ENCODE results near the gene REM2.
A peak's percentile ranks its signal among the peaks of the same experiment; 100 is the strongest.
"Not testable (repeated sequence)": the region's sequence is repeated elsewhere in the genome, so short reads cannot be mapped to it uniquely, and the experiment has no call there.

The REM2 gene

DNA sequence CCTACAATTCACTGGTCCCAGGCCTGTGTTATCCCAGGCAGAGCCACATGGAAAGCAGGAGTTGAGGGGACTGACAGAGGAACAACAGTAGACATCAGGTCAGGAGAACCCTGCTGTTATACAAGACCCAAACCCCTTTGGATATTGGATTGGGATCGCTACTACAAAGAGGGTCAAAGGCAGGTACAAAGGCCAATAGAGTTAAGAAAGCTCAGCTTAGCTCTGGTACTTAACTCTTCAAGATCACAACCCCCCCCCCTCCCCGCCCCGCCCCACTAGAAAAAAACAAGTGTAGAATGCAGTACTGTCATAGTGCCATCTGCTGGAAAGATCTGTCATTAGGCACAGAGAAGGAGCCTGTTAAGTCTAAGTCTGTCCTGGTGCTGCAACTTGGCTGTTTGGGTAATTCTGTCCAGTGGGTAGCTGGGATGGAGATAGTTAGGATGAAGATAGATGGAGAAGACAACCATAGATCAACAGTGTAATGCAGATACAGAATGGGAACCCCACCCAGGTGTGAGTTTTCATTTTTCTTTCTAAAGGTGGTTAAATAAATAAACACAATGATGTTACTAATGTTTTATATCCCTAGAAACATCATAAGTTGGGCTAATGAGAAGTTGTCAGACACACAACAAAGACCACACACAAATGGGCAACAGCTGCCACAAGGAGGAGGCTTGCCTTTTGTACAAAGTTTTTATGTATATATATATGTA is 17.2 kb downstream of the REM2 start:
- no peak for FAIRE-seq

DNA sequence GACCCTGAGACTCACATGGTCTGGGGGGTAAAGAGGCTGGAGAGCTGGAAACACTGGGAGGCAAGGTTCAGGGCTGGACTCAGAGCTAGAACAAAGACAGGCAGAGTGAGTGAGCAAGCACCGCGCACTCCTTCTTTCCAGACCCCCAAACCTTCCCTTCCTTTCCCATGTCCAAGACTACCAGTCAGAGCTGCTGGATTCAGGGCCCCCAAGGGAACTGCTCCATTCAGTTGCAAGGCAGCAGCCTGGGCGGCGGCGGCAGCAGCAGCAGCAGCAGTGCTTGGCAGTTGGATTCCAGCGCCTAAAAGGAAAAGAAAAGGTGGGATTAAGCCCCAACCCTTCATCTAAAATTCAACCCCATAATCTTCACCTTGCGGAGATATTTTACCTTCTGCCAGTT is 18.8 kb downstream of the REM2 start:
- no peak for FAIRE-seq

DNA sequence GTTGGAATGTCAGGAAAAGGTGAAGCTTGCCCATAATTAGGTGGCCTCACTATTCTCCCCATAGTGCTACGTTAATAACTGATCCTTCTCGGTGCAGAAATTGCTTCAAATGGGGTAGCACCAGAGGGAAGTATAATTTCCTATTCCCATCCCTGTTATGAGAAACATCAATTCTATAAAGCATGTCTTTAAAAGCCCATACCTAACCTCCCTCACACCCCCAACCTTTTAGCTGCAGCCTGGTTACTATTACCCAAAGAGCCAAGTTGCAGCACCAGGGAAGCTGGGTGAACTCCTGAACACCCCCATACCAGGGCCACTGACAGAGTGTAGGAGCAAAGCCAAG is 20.7 kb downstream of the REM2 start:
- FAIRE-seq: no peak

DNA sequence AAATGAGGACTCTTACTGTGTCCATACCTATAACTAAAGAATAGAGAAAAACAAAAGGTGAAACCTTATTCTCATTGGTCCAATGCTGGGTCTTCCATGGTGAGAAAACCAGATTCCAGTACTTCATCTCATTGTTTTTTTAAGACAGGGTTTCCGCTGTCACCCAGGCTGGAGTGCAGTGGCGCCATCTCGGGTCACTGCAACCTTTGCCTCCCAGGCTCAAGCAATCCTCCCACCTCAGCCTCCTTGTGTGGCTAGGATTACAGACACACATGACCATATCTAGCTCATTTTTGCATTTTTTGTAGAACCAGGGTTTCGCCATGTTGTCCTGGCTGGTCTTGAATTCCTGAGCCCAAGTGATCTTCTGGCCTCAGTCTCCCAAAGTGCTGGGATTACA is 22.6 kb downstream of the REM2 start:
- no peak for FAIRE-seq

DNA sequence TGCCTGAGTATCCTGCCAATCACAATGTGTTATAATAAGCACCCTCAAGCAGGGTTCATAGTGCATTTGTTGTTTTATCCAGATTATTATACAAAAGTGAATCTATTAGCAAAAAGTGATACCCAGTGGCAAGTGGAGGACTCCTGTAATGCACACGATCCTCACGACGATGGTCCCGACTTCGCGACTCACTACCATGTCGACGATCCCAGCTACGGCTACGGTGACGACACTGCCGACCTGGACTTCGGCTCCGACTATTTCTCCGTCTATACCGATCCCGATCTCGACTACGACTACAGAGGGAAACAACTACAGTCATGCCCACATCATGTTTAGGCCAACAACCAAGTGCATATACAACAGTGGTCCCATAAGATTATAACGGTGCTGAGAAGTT is 23.1 kb downstream of the REM2 start:
- no peak for FAIRE-seq

DNA sequence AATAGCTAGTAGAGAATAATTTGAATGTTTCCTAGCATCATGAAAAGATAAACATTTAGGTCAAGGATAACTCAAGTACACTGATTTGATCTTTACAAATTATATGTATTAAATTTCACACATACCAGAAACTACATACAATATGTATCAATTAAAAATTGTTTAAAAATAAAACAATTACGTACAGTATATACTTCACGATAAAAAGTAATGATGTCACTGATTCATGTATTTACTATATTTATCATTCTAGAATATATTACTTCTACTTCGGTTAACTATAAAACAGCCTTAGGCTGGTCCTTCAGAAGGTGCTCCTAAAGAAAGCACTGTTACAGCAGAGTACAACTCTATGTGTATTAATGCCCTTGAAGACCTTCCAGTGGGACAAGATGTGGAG is 24.4 kb downstream of the REM2 start:
- no peak for FAIRE-seq

DNA sequence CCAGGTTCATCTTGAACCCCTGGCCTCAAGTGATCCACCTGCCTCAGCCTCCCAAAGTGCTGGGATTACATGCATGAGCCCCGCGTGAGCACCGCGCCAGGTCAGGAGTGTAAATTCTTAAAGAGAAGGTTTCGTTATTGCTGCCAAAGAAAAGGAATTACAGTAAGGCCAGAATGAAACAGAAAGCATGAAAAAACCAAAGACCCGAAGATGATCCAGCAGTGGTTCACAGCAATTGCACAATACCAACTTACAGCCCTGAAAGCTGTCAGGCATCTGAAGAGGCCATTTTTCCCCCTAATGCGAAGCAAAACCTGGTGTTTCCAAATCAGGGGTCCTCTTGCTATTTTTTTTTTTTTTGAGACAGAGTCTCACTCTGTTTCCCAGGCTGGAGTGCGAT is 25.6 kb downstream of the REM2 start:
- FAIRE-seq: no peak

DNA sequence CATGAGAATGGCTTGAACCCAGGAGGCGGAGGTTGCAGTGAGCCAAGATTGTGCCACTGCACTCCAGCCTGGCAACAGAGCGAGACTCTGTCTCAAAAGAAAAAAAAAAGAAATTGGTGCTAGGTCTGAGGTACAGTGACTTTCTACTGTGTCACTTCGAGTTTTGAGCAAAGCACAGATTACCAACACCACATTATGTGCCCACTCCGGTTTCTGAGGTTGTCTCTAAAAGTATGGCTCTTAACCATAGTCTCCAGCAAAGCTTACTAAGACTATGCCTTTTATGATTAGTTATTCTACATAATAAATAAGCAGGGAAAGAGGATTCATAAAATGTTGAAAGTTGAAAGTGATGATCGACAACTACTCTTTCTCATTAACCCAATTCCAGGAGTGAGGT is 27.9 kb downstream of the REM2 start:
- no peak for FAIRE-seq

DNA sequence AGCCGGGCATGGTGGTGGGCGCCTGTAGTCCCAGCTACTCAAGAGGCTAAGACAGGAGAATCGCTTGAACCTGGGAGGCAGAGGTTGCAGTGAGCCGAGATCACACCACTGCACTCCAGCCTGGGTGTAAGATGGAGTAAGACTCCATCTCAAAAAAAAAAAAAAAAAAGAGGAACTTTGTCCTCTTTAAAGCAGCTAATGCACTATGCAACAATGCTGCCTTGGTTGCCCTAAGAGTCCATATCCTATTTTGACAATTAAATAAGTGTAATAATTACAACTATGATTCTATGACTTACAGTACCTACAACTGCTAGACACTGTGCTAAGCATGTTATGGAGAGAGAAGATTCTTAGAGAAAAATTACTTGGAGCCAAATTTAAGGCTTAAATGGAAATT is 31.8 kb downstream of the REM2 start:
- not testable (repeated sequence) for FAIRE-seq

DNA sequence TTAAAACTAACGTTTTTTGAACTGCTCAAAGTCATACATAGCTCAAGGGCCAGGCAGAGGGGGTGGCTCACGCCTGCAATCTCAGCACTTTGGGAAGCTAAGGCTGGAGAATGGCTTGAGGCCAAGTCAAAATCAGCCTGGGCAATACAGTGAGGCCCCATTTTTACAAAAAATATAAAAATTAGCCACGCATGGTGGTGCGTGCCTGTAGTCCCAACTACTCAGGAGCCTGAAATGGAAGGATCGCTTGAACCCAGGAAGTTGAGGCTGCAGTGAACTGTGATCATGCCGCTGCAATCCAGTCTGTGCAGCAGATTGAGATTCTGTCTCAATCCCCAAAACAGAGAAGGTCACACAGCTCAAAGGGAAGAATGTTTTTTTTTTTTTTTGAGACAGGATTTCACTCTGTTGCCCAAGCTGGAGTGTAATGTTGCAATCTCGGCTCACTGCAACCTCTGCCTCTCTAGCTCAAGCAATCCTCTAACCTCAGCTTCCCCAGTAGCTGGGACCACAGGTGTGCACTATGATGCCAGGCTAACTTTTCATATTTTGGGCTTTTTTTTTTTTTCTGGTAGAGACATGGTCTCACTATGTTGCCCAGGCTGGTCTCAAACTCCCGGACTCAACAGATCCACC is 33.0 kb downstream of the REM2 start:
- no peak for FAIRE-seq

DNA sequence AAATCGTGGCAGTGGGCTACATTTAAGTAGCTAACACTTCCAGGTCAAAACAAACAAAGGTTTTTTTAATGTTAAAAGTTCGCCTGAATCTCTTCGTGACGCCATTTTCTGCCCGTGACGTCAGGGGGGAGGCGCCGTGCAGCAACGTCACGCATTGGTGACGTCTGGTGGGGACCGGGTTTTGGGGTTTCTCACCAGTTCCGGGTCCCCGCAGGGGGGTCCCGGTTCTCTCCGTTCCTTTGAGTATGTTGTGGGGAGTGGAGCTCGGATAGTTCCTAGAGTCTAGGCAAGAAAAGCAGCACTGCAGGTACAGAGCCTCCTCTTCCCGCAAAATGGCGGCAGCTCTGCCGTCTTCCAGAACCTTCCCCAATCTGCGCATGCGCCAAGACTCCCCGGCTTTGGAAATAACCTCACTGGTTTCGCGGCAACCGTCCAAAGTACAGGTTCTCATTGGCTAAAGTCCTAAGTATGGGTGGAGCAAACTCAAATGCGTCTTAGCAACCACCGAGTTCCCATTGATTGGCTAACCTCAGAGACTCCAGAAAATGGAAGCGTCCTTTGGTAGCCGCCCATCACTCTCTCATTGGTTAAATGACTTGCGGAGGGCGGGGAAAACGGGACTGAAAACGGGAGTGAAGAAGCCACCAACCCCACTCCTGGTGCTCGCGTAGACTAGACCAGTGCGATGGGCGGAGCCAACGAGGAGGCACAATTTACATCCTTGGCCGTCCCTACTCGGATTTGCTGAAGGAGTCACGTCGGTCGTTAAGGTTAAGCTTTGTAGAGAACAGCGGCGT is 36.0 kb downstream of the REM2 start, which contains the start of gene RBM23:
Gene RBM23 (minus strand): TSS at position 346 of the 797 bp plus-strand sequence.
- FAIRE-seq: peak; percentile 99

DNA sequence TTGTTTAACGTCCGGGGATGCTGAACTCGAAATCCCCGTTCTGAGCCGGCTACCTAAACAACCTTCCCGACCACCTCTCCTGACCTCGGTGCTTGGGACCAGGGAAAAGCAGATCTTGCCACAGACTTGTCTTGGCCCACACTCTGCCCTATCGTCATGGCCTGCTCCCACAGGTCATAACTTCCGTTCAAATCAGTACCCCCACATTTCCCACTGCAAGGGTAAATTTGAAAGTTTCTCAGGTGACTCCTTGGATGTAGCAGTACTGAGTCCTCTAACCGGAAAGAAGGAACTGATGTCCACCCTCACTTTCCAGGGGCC is 36.5 kb downstream of the REM2 start:
- FAIRE-seq: no peak

DNA sequence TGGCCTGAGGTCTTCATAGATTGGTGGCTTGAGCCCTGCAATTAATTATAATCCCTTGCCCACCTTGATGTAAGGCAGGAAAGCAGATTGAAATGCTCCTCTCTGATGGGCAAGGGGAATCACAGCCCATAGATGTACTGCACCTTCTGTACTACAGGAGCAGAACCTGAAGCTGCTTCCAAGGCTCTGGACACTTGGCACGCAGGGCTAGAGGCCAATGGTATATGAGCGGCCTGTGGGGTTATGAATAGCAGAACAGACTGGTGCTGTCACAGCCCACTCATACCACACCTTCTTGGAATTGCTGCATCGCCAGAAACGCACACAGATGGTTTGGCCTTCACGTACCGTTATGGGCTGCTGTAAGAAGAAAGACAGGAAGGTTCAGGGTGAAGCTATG is 37.7 kb downstream of the REM2 start:
- FAIRE-seq: no peak

DNA sequence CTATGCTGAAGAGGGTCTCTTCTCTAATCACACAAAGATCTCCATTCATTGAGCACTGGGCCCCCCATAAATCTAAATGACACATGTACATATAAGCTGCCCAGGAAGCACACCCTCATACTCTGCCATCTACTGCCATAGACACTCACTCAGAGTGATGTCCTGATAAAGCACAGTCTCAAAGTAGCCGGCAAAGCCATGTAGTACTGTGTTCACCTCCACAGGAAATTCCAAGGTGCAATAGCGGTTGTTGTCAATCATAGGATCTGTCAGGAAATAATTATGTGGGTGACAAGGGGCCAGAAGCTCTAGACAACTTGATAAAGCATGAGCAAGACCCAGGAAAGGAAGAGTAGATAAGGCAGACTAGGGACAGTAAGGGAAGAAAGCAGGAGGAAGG is 39.3 kb downstream of the REM2 start:
- FAIRE-seq: no peak

DNA sequence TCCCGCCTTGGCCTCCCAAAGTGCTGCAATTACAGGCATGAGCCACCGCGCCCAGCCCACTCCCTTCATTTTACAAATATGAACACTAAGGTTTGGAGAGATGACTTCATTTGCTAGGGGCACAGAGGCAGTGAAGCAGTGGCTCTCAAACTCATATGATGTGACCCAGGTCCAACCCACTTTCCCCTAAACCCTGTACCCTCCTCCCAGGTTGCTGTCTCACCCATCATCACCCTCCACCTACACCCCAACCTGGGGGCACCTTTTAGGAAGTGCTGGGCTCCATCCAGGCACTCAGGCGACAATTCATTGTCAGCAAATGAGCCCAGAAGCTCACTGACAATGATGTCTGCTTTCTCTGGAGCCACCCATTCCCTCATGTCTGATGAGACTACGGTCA is 40.7 kb downstream of the REM2 start:
- no peak for FAIRE-seq

DNA sequence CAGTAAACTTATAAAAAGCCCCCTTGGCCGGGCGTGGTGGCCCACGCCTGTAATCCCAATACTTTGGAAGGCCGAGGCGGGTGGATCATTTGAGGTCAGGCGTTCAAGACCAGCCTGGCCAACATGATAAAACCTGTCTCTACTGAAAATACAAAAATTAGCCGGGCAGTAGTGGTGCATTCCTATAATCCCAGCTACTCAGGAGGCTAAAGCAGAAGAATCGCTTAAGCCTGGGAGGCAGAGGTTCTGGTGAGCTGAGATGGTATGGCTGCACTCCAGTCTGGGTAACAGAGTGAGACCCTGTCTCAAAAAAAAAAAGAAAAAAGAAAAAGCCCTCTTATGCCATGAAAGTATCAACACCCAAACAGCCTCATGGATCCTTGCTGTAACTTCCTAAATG is 42.5 kb downstream of the REM2 start:
- FAIRE-seq: no peak

DNA sequence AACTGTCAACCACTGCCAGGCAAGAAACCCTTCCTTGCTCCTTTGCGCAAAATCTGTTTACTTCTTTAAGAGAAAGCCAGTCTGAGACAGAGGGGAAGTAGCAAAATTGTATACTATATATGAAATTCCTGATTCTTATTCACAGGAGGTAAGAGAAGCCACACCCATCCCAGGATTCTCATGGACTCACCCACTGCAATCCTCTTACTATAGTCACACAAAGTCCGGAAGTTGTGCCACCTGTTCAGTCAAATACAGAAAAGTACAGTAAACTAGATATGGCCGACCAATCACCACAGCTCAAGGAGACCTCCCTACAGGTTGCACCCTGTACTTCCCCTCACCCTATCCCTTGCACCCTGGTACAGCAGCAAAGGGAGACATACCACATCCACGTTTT is 43.3 kb downstream of the REM2 start:
- no peak for FAIRE-seq

DNA sequence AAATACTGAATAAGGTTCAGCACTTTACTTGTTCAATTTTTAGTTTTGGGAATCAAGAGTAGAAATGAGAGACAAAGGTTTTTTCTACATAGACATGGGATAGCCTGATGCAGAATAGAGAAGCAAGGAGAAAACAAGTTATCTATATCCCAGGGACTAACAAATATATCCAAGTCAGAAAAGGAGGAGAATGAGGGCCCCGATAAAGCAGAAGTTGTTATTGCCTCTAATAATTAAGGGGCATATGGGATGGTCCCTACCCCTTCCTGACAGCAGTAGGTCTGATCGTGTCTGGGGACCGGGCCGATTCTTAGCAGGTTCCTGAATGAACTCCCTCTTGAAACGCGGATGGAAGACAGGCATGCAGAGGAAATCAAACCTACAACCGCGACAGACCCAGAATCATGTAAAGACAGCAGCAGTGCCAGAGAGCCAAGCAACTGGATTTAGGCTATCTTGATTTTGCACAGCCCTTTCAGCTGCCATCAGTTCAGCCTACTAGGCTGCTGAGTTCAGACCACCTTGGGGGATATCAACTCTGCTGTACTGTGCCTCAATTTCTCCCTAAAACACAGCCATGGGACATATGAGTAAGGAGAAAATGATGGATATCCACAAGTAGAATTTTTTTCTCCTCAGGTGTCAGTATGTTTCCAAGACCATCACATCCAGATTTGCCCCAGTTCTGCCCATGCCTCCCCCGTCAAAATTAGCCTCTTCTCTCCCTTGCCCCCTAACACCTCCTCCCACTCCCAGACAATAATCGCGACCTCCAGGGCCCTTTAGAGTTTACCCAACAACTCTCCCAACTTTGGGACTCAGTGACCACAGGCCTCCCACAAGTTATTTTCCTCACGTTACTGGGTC is 45.4 kb downstream of the REM2 start:
- FAIRE-seq: no peak

DNA sequence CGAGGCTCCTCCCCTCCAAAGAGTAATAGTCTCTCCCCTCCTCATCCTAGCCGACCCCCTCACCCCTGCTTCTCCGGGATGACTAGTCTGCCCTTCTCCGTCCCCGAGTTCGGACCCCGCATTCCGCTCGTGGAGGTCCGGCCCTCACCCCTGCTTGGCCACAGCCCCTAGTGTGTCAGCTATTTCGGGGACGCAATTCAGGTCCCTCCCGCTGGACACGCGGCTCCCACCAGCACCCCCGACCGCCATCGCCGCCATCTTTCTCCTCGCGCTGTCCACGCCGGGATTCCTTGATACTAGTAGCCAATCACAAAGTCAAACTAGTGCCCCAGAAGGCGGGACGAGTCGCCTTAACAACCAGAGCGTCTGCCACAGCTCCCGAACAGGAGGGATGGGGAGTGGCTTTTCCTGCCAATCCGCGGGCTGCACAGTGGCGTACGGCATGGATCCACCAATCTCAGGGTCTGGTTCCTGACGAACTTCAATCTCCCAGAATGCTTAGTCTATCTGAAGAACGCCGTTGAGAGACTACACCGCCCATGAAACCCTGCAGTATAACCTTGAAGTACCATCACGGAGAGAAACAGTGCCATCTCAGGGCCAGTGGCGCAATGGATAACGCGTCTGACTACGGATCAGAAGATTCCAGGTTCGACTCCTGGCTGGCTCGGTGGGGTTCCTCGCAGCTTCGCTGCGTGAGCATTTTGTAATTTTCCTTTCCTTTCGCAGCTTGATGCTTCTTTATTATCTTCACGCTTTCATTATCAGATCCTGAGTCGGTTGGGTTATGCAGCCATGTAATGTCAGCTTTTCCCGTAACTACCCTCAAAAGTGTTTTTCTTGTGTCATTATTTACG is 46.3 kb downstream of the REM2 start, which contains the start of gene PRMT5:
Gene PRMT5 (minus strand): TSS at position 273 of the 857 bp plus-strand sequence. CDS start 15 bp downstream, at position 258.
- FAIRE-seq: peak; percentile 98

DNA sequence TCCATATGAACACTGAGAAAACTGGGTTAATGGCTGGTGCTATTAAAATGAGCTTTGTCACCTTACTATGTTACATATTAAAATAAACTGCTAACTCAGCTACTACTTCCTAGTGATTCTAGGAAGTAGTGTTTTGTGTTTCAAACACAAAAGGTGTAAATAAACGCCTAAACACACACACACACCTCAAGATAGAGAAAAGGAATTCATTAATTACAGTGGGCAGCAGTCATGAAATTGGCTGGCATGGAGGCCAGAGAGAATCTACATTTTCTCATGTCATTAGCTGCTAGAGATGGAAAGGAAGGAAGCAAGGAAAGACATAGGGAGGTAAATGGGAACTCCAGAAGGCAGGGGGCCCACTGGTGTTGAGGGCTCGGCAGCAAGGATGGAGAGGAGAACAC is 46.9 kb downstream of the REM2 start:
- no peak for FAIRE-seq

DNA sequence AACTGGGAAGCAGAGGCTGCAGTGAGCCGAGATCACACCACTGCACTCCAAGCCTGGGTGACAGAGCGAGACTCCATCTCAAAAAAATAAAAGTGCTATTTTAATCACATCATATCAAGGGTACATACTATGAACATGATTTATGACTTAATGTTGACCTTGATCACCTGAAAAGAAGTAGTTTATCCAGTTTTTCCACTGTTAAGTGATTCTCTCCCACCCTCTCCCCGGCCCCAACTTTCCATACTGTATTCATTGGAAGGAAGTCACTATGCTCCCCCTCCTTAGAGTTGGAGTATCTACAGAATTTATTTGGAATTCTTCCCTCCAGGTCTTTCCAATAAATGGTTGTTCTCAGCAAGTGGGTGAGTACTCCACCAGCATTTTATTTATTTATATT is 49.1 kb downstream of the REM2 start:
- no peak for FAIRE-seq

DNA sequence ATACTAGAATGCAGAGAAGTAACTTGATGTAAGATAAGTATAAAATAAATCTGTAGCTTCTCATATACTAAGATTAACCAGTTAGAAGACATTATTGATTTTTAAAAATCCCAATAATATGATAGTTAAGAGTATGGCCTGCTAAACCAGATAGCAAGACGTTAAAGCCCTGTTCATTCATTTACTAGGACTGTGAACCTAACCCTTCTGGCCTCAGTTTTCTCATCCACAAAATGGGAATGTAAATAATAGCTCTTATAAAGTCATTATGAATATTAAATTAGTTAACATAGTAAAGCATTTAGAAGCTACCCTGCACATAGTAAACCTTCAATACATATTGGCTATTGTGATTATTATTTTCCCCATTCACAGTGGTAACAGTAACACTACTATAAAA is 52.1 kb downstream of the REM2 start:
- no peak for FAIRE-seq
